ENCODE measurements around the gene HIC1.

The HIC1 gene

GRCh38 chr17:2060385-2060658 is 5.4 kb downstream of the HIC1 start:
- DNase-seq (ENCODE audit: low read depth), result no peak

GRCh38 chr17:2060681-2061440 is 6.0 kb downstream of the HIC1 start:
- no peak for DNase-seq (ENCODE audit: low read depth)

GRCh38 chr17:2061441-2061958 is 6.6 kb downstream of the HIC1 start:
- DNase-seq (ENCODE audit: low read depth), result no peak

- DNase-seq (ENCODE audit: low read depth), result no peak
Measured at GRCh38 chr17:2062571-2063183, 7.8 kb downstream of the HIC1 start.

GRCh38 chr17:2063261-2064146 is 8.6 kb downstream of the HIC1 start:
- no peak for DNase-seq (ENCODE audit: low read depth)

GRCh38 chr17:2064147-2064489 is 9.2 kb downstream of the HIC1 start:
- DNase-seq (ENCODE audit: low read depth), result no peak

- DNase-seq (ENCODE audit: low read depth), result no peak
Measured at GRCh38 chr17:2064520-2064971, 9.6 kb downstream of the HIC1 start.

GRCh38 chr17:2064980-2065785 is 10.3 kb downstream of the HIC1 start:
- DNase-seq (ENCODE audit: low read depth), result no peak

GRCh38 chr17:2065949-2066400 is 11.1 kb downstream of the HIC1 start:
- no peak for DNase-seq (ENCODE audit: low read depth)

- DNase-seq (ENCODE audit: low read depth), result no peak
Measured at GRCh38 chr17:2067048-2067561, 12.2 kb downstream of the HIC1 start.

GRCh38 chr17:2067608-2068024 is 12.7 kb downstream of the HIC1 start:
- DNase-seq (ENCODE audit: low read depth), result no peak

- no peak for DNase-seq (ENCODE audit: low read depth)
Measured at GRCh38 chr17:2068031-2068518, 13.2 kb downstream of the HIC1 start.

GRCh38 chr17:2068519-2069051 is 13.7 kb downstream of the HIC1 start:
- no peak for DNase-seq (ENCODE audit: low read depth)

GRCh38 chr17:2070241-2071023 is 15.5 kb downstream of the HIC1 start:
- DNase-seq (ENCODE audit: low read depth), result no peak

- no peak for DNase-seq (ENCODE audit: low read depth)
Measured at GRCh38 chr17:2071024-2071385, 16.1 kb downstream of the HIC1 start.

- DNase-seq (ENCODE audit: low read depth), result no peak
Measured at GRCh38 chr17:2071455-2072281, 16.8 kb downstream of the HIC1 start.

GRCh38 chr17:2074919-2075318 is 20.0 kb downstream of the HIC1 start:
- no peak for DNase-seq (ENCODE audit: low read depth)

- no peak for DNase-seq (ENCODE audit: low read depth)
Measured at GRCh38 chr17:2075336-2076086, 20.6 kb downstream of the HIC1 start.

All from HS-5 (cell line).